ENCODE measurements around the gene TTC23.

Gene TTC23

DNA sequence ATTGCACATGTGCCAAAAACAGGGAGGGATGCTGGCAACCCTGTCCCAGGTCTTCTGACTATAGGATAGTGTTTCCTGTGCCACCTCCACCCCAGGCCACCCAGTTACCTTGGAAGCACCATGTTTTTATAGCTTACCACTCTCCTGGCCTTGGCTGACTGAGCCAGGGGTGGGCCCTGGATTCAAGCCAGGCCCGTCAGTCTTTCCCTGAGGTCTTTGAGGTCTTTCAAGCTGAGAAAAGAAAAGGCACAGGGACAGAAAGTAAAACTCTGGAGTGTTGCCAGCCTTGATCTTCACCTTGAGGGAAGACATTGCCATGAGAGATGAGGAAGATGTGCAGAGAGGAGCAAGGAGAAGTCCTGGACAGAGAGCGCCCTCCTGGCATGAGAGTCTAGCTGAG is 98.2 kb downstream of the TTC23 start:
- TF ChIP-seq, protein P1, sequence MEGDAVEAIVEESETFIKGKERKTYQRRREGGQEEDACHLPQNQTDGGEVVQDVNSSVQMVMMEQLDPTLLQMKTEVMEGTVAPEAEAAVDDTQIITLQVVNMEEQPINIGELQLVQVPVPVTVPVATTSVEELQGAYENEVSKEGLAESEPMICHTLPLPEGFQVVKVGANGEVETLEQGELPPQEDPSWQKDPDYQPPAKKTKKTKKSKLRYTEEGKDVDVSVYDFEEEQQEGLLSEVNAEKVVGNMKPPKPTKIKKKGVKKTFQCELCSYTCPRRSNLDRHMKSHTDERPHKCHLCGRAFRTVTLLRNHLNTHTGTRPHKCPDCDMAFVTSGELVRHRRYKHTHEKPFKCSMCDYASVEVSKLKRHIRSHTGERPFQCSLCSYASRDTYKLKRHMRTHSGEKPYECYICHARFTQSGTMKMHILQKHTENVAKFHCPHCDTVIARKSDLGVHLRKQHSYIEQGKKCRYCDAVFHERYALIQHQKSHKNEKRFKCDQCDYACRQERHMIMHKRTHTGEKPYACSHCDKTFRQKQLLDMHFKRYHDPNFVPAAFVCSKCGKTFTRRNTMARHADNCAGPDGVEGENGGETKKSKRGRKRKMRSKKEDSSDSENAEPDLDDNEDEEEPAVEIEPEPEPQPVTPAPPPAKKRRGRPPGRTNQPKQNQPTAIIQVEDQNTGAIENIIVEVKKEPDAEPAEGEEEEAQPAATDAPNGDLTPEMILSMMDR (IDR thresholded peaks at IDR 0.05; ENCODE audit: low read depth, low read length): no peak
- no peak overlapping the region for H3K4me3 ChIP-seq (ENCODE audit: low read depth, low read length)
- DNase-seq (ENCODE audit: low read depth, low spot score): no peak
- in situ Hi-C loops (cut with HindIII; ENCODE audit: low sequenced_read_pairs): no loop called here

DNA sequence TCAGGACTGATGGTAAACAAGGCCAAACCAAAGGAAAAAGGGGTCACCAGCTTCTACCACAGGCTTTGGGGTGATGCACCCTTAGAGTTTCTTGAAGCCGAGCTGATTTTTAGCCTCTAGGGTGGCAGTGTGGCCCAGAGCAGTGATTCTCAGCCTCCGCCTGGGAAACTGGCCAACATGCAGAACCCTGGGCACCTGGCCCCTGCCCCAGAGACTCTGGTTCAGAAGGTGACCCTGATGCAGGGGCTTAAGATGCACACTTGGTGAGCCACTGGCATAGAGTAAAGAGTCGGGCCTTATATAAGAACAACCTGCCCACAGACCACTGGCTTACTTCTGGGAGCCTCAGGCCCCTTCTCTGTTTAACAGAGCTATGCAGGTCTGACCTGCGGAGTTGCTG is 100.0 kb downstream of the TTC23 start:
- in situ Hi-C loops (cut with HindIII; ENCODE audit: low sequenced_read_pairs): no loop called here
- no peak for DNase-seq (ENCODE audit: low read depth, low spot score)
- TF ChIP-seq, protein P1 (IDR thresholded peaks at IDR 0.05; ENCODE audit: low read depth, low read length): no peak

GRCh38 chr15:99148851-99149276 is 100.5 kb downstream of the TTC23 start:
- DNase-seq (ENCODE audit: low read depth, low spot score): no peak
- in situ Hi-C loops (cut with HindIII; ENCODE audit: low sequenced_read_pairs): no loop called here
- TF ChIP-seq, protein P1 (IDR thresholded peaks at IDR 0.05; ENCODE audit: low read depth, low read length): no peak
- no peak overlapping the region for H3K4me3 ChIP-seq (ENCODE audit: low read depth, low read length)

More for the DNA sequence above, 100.0 kb downstream of the TTC23 start:
- no peak overlapping the region for H3K4me3 ChIP-seq (ENCODE audit: low read depth, low read length)

GRCh38 chr15:99146661-99147060 is 102.7 kb downstream of the TTC23 start:
- TF ChIP-seq, protein P1 (IDR thresholded peaks at IDR 0.05; ENCODE audit: low read depth, low read length): no peak
- no peak for DNase-seq (ENCODE audit: low read depth, low spot score)
- H3K4me3 ChIP-seq (ENCODE audit: low read depth, low read length): no peak overlapping the region
- in situ Hi-C loops (cut with HindIII; ENCODE audit: low sequenced_read_pairs): no loop called here

GRCh38 chr15:99145778-99146177 is 103.6 kb downstream of the TTC23 start:
- in situ Hi-C loops (cut with HindIII; ENCODE audit: low sequenced_read_pairs): no loop called here
- TF ChIP-seq, protein P1 (IDR thresholded peaks at IDR 0.05; ENCODE audit: low read depth, low read length): no peak
- DNase-seq (ENCODE audit: low read depth, low spot score): no peak
- H3K4me3 ChIP-seq (ENCODE audit: low read depth, low read length): no peak overlapping the region

DNA sequence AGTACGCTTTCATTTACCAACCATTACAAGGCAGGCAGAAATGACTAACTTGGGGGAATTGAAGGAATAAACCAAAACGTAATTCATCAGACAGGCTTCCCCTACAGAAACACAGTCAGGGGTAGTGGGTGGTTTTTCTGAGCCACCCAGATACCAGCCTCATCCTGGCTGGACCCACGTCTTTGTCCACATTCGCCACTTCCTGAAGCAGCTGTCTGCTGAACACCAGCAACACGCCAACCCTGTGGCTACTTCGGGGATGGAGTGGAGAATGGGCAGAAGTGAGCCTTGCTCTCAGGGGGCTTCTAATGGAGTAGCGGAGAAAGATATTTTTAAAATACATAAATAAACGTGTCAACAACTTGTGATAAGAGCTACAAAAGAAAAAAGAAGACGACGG is 104.4 kb downstream of the TTC23 start:
- DNase-seq (ENCODE audit: low read depth, low spot score): no peak
- TF ChIP-seq, protein P1 (IDR thresholded peaks at IDR 0.05; ENCODE audit: low read depth, low read length): no peak
- H3K4me3 ChIP-seq (ENCODE audit: low read depth, low read length): no peak overlapping the region
- in situ Hi-C loops (cut with HindIII; ENCODE audit: low sequenced_read_pairs): no loop called here

Measured in astrocyte of the spinal cord (primary cell).